ENCODE results near the gene OR2L5.

DNA sequence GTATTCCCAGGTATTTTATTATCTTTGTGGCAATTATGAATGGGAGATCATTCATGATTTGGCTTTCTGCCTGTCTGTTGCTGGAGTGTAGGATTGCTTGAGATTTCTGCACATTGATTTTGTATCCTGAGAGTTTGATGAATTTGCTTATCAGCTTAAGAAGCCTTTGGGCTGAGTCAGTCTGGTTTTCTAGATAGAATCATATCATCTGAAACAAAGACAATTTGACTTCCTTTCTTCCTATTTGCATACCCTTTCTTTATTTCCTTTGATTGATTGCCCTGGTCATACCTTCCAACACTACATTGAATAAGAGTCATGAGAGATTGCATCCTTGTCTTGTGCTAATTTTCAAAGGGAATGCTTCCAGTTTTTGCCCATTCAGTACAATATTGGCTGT lies 41.2 kb downstream of the OR2L5 start:
- TF ChIP-seq POLR2A (IDR thresholded peaks at IDR 0.05; ENCODE audit: low read length) (no peak), GATA1 (IDR thresholded peaks at IDR 0.05; ENCODE audit: low read depth, low read length) (no peak)

Measured in erythroblast (primary cell).